HCT116 (cell line): ENCODE measurements around the gene SLC25A45. TPM values are rescaled to one million over a fixed set of nuclear protein-coding genes. Genes with fewer than 3 reads are reported as not detected.

Experiments used
- ATAC-seq: fragments of 200-7000 bp; cut with Tn5 transposase; 2 replicates; pipeline ENCODE4 v1.9.1; 2020; ENCODE audit warnings: mild to moderate bottlenecking, moderate library complexity
- BruUV-seq: library from RNA; stranded (reverse); fragments of 400-500 nt; replicated peaks from 2 replicates; lab custom pipeline; 2021; lab: Mats Ljungman, UMichigan
- CTCF ChIA-PET: fragments of 300-600 bp; sonication (Branson Sonifier 250); formaldehyde crosslinking; loops from one replicate; lab custom pipeline; 2021; ENCODE audit warnings: antibody characterized with exemption; lab: Charles Lee
- POLR2A ChIA-PET: fragments of 300-600, 350-600 bp; sonication (Branson Sonifier 250); formaldehyde crosslinking; loops from one replicate; lab custom pipeline; 2021; ENCODE audit warnings: antibody characterized with exemption; lab: Charles Lee
- RAD21 ChIA-PET, 2 experiments: fragments of 300-600 bp; sonication (Branson Sonifier 250); formaldehyde crosslinking; loops; one replicate each; lab custom pipeline; 2023; ENCODE audit warnings: low total read pairs in 2 of 2; ENCODE audit not compliant: uncharacterized antibody in 2 of 2, unreplicated experiment in 2 of 2, low non-redundant PET in 1 of 2; lab: Charles Lee
- DNase-seq: peaks from one replicate; pipeline ENCODE4 v3.0.0-alpha.2; 2010; ENCODE audit warnings: low read depth, low spot score
- H2AFZ ChIP-seq: fragments of 200-600 bp; shearing (Covaris generic), sonication (generic); 2 replicates; pipeline ENCODE4 v1.6.1; 2017; ENCODE audit warnings: low read depth, mixed run types, mixed read lengths, antibody characterized with exemption, low read length; ENCODE audit not compliant: poor library complexity, severe bottlenecking
- H3K27ac ChIP-seq: 2 replicates; pipeline ENCODE4 v1.5.1; 2012; ENCODE audit warnings: low read depth, low read length
- H3K27me3 ChIP-seq: fragments of 200-600 bp; sonication (generic); 2 replicates; pipeline ENCODE4 v1.6.1; 2016; ENCODE audit warnings: mixed run types, low read length, mixed read lengths; ENCODE audit not compliant: insufficient read depth
- H3K36me3 ChIP-seq, 2 experiments: fragments of 200-500 bp in 1 of 2; fragments of 200-600 bp in 1 of 2; sonication (Bioruptor generic) in 1 of 2; sonication (generic) in 1 of 2; 2 replicates each; pipeline versions ENCODE4 v1.5.1 to v1.6.1; 2014 to 2016; ENCODE audit warnings: low read length in 2 of 2, inconsistent platforms in 1 of 2, mixed read lengths in 1 of 2, mixed run types in 1 of 2; ENCODE audit not compliant: insufficient read depth in 2 of 2, control insufficient read depth in 1 of 2
- H3K4me1 ChIP-seq, 2 experiments: fragments of 200-600 bp in 1 of 2; sonication (generic) in 1 of 2; 2 replicates each; pipeline versions ENCODE4 v1.5.1 to v1.6.1; 2012 to 2017; ENCODE audit warnings: low read length in 2 of 2, inconsistent platforms in 1 of 2, mild to moderate bottlenecking in 1 of 2, mixed read lengths in 1 of 2, mixed run types in 1 of 2, moderate library complexity in 1 of 2; ENCODE audit not compliant: insufficient read depth in 2 of 2, control insufficient read depth in 1 of 2
- H3K4me2 ChIP-seq: fragments of 200-600 bp; sonication (generic); 2 replicates; pipeline ENCODE4 v1.6.1; 2017; ENCODE audit warnings: mixed run types, low read length, mixed read lengths
- H3K4me3 ChIP-seq, 2 experiments: fragments of 200-600 bp in 1 of 2; sonication (generic) in 1 of 2; replicated peaks in 1 of 2; 2 replicates each; pipeline ENCODE4 v1.5.1; 2011 to 2016; ENCODE audit warnings: low read length in 2 of 2, control low read depth in 1 of 2, low read depth in 1 of 2, mild to moderate bottlenecking in 1 of 2, mixed read lengths in 1 of 2, mixed run types in 1 of 2
- H3K79me2 ChIP-seq: fragments of 200-600 bp; sonication (generic); 2 replicates; pipeline ENCODE4 v1.6.1; 2017; ENCODE audit warnings: mild to moderate bottlenecking, mixed run types, low read length, moderate library complexity, mixed read lengths; ENCODE audit not compliant: insufficient read depth
- H3K9ac ChIP-seq: fragments of 200-600 bp; sonication (generic); 2 replicates; pipeline ENCODE4 v1.6.1; 2016; ENCODE audit warnings: low read length, mixed read lengths
- H3K9me2 ChIP-seq: fragments of 200-600 bp; sonication (generic), shearing (Covaris generic); 2 replicates; pipeline ENCODE4 v1.6.1; 2017; ENCODE audit warnings: mixed run types, mild to moderate bottlenecking, moderate library complexity; ENCODE audit not compliant: insufficient read depth
- H3K9me3 ChIP-seq, 2 experiments: fragments of 200-500 bp in 1 of 2; fragments of 200-600 bp in 1 of 2; sonication (Bioruptor generic) in 1 of 2; sonication (generic) in 1 of 2; 2 replicates each; pipeline ENCODE4 v1.6.1; 2014 to 2017; ENCODE audit warnings: low read length in 2 of 2, mixed read lengths in 2 of 2, inconsistent platforms in 1 of 2, low read depth in 1 of 2, mild to moderate bottlenecking in 1 of 2, mixed run types in 1 of 2, moderate library complexity in 1 of 2; ENCODE audit not compliant: control insufficient read depth in 1 of 2, insufficient read depth in 1 of 2
- H4K20me1 ChIP-seq: fragments of 200-600 bp; sonication (generic), shearing (Covaris generic); 2 replicates; pipeline ENCODE4 v1.6.1; 2017; ENCODE audit warnings: mixed run types, mild to moderate bottlenecking, moderate library complexity; ENCODE audit not compliant: insufficient read depth
- CBX3 ChIP-seq: IDR thresholded peaks from 2 replicates; pipeline ENCODE4 v1.6.1; 2012; ENCODE audit warnings: low read depth
- CEBPB ChIP-seq: IDR thresholded peaks from 2 replicates; pipeline ENCODE4 v1.6.1; 2012; ENCODE audit warnings: low read depth
- EGR1 ChIP-seq: IDR thresholded peaks from 2 replicates; pipeline ENCODE4 v1.6.1; 2012; ENCODE audit warnings: low read depth
- ELF1 ChIP-seq: IDR thresholded peaks from 2 replicates; pipeline ENCODE4 v1.6.1; 2012; ENCODE audit warnings: low read depth, borderline replicate concordance
- EZH2 ChIP-seq: fragments of 200-600 bp; sonication (generic); IDR thresholded peaks from 2 replicates; pipeline ENCODE4 v1.6.1; 2017; ENCODE audit warnings: antibody characterized with exemption, mixed run types
- FOSL1 ChIP-seq: IDR thresholded peaks from 2 replicates; pipeline ENCODE4 v1.6.1; 2012; ENCODE audit warnings: low read depth
- JUND ChIP-seq: IDR thresholded peaks from 2 replicates; pipeline ENCODE4 v1.6.1; 2012
- POLR2A ChIP-seq: IDR thresholded peaks from 2 replicates; pipeline ENCODE4 v1.7.0; 2011; ENCODE audit warnings: borderline replicate concordance; ENCODE audit not compliant: insufficient read depth, insufficient read length; ENCODE audit errors: extremely low read depth
- POLR2AphosphoS5 ChIP-seq: IDR thresholded peaks from 2 replicates; pipeline ENCODE4 v1.6.1; 2011; ENCODE audit warnings: mild to moderate bottlenecking, low read depth, low read length, moderate library complexity
- REST ChIP-seq: IDR thresholded peaks from 2 replicates; pipeline ENCODE4 v1.6.1; 2012; ENCODE audit warnings: low read depth
- SIN3A ChIP-seq: IDR thresholded peaks from 2 replicates; pipeline ENCODE4 v1.6.1; 2012; ENCODE audit warnings: low read depth
- TCF7L2 ChIP-seq: IDR thresholded peaks from 2 replicates; pipeline ENCODE4 v1.7.0; 2011; ENCODE audit warnings: borderline replicate concordance, inconsistent platforms; ENCODE audit not compliant: insufficient read depth, insufficient read length; ENCODE audit errors: extremely low read depth
- ZFX ChIP-seq: fragments of 450-650 bp; IDR thresholded peaks from 2 replicates; pipeline ENCODE4 v1.6.1; 2017
- intact Hi-C: fragments of 100-400 bp; cut with micrococcal nuclease; formaldehyde crosslinking; loops from 2 replicates; pipeline ENCODE4 v1.10.0; 2022
- total RNA-seq: library from RNA; stranded (reverse); gene quantifications from one replicate; pipeline ENCODE4 v1.2.1, GENCODE V29; 2021; ENCODE audit not compliant: unreplicated experiment

SLC25A45 gene
- total RNA-seq, 1 experiment from 2014 or later, result 3.9 TPM

DNA sequence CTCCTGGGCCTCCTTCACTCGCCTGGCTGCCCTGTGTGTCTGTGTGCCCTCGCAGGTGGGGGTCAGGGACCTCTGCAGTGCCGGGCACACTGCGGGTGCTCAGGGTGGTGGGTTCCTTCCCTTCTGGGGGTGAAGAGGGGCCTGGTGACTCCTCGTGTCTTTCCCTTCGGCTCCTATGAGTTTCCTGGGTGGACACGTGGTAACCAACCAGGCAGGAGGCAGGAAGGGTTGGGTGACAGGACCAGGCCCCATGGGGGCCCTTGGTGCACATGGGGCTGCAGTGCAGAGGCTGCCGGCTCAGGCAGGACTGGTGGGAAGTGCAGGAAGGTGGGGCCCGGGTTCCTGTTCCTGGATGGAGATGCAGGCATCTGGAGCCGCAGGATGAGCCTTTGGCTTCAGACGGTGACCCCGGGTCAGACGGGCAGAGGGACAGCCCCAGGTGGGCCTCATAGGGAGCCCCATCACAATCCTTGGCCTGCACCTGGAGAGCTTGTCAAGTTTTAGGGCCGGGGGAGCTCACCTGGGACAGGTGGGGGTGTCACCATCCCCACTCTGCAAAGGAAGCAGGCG, 13.6 kb upstream of the SLC25A45 start:
- ChIA-PET POLR2A (interaction anchor here (1.9 kb wide), 1 partner anchor 27 kb away, joined by 4 read pairs; the partner anchor contains the start of gene NEAT1), RAD21 (no interaction called here), CTCF (no interaction called here)
- Histone ChIP-seq H3K4me2 (no peak overlapping the region), H4K20me1 (no peaks in the 10 kb centered on the region), H3K4me1 (peaks cover 0 to 1% of the 10 kb centered on the region in 2 experiments; a peak in 1 of 4 replicates), H3K4me3 (no peak overlapping the region), H3K9me2 (no peaks in the 10 kb centered on the region), H3K79me2 (peaks cover 6% of the 10 kb centered on the region; the same call in 1 of the 2 replicates), H2AFZ (no peak overlapping the region), H3K9ac (no peak overlapping the region), H3K9me3 (no peaks in the 10 kb centered on the region), H3K27me3 (no peaks in the 10 kb centered on the region), H3K36me3 (peaks cover 2 to 17% of the 10 kb centered on the region in 2 experiments; a peak in 3 of 4 replicates), H3K27ac (no peak overlapping the region)
- intact Hi-C loops, result no loop called here
- TF ChIP-seq POLR2AphosphoS5, result no peak
- TF ChIP-seq EGR1, result no peak
- TF ChIP-seq POLR2A, result no peak
- no peak for TF ChIP-seq CBX3
- TF ChIP-seq CEBPB, result no peak
- TF ChIP-seq JUND, result no peak
- TF ChIP-seq FOSL1, result no peak
- no peak for TF ChIP-seq EZH2
- TF ChIP-seq TCF7L2, result no peak
- no peak for TF ChIP-seq ZFX
- TF ChIP-seq REST, result no peak
- TF ChIP-seq ELF1, result no peak
- no peak for TF ChIP-seq SIN3A
- DNase-seq (no peak), ATAC-seq (no peak)
- BruUV-seq, result no TSS peak
